Endothelial cell of umbilical vein (primary cell): Measurements from ENCODE around the gene DAD1.

ENCODE experiments used
- CTCF ChIP-seq, 2 donors: IDR thresholded peaks; 1 replicate in 1 of 2; 2 replicates in 1 of 2; pipeline ENCODE4 v1.5.1; 2011; ENCODE audit warnings: low read length in 2 of 2, mild to moderate bottlenecking in 2 of 2, moderate library complexity in 2 of 2, control low read depth in 1 of 2, inconsistent platforms in 1 of 2, low read depth in 1 of 2; ENCODE audit not compliant: insufficient read depth in 1 of 2; ENCODE audit errors: extremely low read depth in 1 of 2
- EZH2 ChIP-seq: IDR thresholded peaks from 2 replicates; pipeline ENCODE4 v1.6.1; 2012; ENCODE audit warnings: borderline replicate concordance, low read depth, mild to moderate bottlenecking, moderate library complexity, low read length, inconsistent platforms; ENCODE audit not compliant: severe bottlenecking
- GATA2 ChIP-seq: IDR thresholded peaks from 2 replicates; pipeline ENCODE4 v1.7.0; 2011; ENCODE audit warnings: low read depth, mild to moderate bottlenecking, moderate library complexity, mixed read lengths, low read length; ENCODE audit not compliant: insufficient read length, insufficient read depth
- JUN ChIP-seq: IDR thresholded peaks from 2 replicates; pipeline ENCODE4 v1.6.1; 2011; ENCODE audit warnings: borderline replicate concordance, low read depth; ENCODE audit not compliant: insufficient read length, insufficient read depth
- MAX ChIP-seq: IDR thresholded peaks from 2 replicates; pipeline ENCODE4 v1.6.1; 2011; ENCODE audit not compliant: insufficient read depth, insufficient read length
- MYC ChIP-seq: IDR thresholded peaks from one replicate; pipeline ENCODE4 v1.6.1; 2011; ENCODE audit warnings: mild to moderate bottlenecking, low read depth, low read length
- POLR2AphosphoS5 ChIP-seq: IDR thresholded peaks from 2 replicates; pipeline ENCODE4 v1.6.1; 2012; ENCODE audit warnings: low read depth, mild to moderate bottlenecking, control low read depth, low read length, moderate library complexity; ENCODE audit not compliant: insufficient read depth

- TF ChIP-seq CTCF (IDR thresholded peaks at IDR 0.05; ENCODE audit: extremely low read depth in 1 of 2, insufficient read depth in 1 of 2, low read depth in 1 of 2, low read length in 2 of 2) (no peak), MYC (no peak), POLR2AphosphoS5 (no peak), MAX (peak; percentile 75), GATA2 (no peak), EZH2 (no peak), JUN (peak; percentile 44)
Measured at GRCh38 chr14:22614240-22614799, 25.3 kb upstream of the DAD1 start.
